H9 (cell line): ENCODE results near the gene DPYD. TPM values are rescaled to one million over a fixed set of nuclear protein-coding genes. Genes with fewer than 3 reads are reported as not detected.

ENCODE experiments used
- DNase-seq: peaks from one replicate; pipeline ENCODE4 v3.0.0-alpha.2; 2017
- H2AFZ ChIP-seq: one replicate; pipeline ENCODE4 v1.6.1; 2013; ENCODE audit warnings: mild to moderate bottlenecking, low read length, control low read depth, moderate library complexity
- H2AK5ac ChIP-seq: 2 replicates; pipeline ENCODE4 v1.6.1; 2013; ENCODE audit warnings: low read length, control low read depth, mixed read lengths; ENCODE audit not compliant: insufficient read length
- H2BK120ac ChIP-seq: one replicate; pipeline ENCODE4 v1.6.1; 2013; ENCODE audit warnings: low read depth, mild to moderate bottlenecking, low read length, control low read depth, inconsistent platforms; ENCODE audit not compliant: poor library complexity, severe bottlenecking
- H2BK12ac ChIP-seq: 2 replicates; pipeline ENCODE4 v1.6.1; 2013; ENCODE audit warnings: low read length, control low read depth, mixed read lengths, low read depth; ENCODE audit not compliant: insufficient read length
- H2BK15ac ChIP-seq: 2 replicates; pipeline ENCODE4 v1.6.1; 2013; ENCODE audit warnings: low read depth, low read length, control low read depth
- H2BK20ac ChIP-seq: one replicate; pipeline ENCODE4 v1.6.1; 2013; ENCODE audit warnings: low read depth, mild to moderate bottlenecking, low read length, control low read depth, inconsistent platforms; ENCODE audit not compliant: poor library complexity, severe bottlenecking
- H2BK5ac ChIP-seq: 2 replicates; pipeline ENCODE4 v1.6.1; 2013; ENCODE audit warnings: low read length, control low read depth, mixed read lengths; ENCODE audit not compliant: insufficient read length
- H3K14ac ChIP-seq: 2 replicates; pipeline ENCODE4 v1.6.1; 2013; ENCODE audit warnings: low read length, control low read depth; ENCODE audit not compliant: insufficient read depth
- H3K18ac ChIP-seq: 2 replicates; pipeline ENCODE4 v1.6.1; 2013; ENCODE audit warnings: low read depth, mild to moderate bottlenecking, mixed read lengths, low read length, control low read depth; ENCODE audit not compliant: insufficient read length
- H3K23ac ChIP-seq: 2 replicates; pipeline ENCODE4 v1.6.1; 2013; ENCODE audit warnings: low read length, control low read depth, mixed read lengths, low read depth; ENCODE audit not compliant: insufficient read length
- H3K23me2 ChIP-seq: 2 replicates; pipeline ENCODE4 v1.6.1; 2013; ENCODE audit warnings: low read depth, mild to moderate bottlenecking, mixed read lengths, low read length, control low read depth; ENCODE audit not compliant: insufficient read length, poor library complexity, severe bottlenecking
- H3K27ac ChIP-seq: 2 replicates; pipeline ENCODE4 v1.5.1; 2013; ENCODE audit warnings: low read length, control low read depth, mixed read lengths, low read depth; ENCODE audit not compliant: insufficient read length
- H3K27me3 ChIP-seq: 2 replicates; pipeline ENCODE4 v1.6.1; 2013; ENCODE audit warnings: low read length, control low read depth, inconsistent platforms; ENCODE audit not compliant: insufficient read depth
- H3K4ac ChIP-seq: 2 replicates; pipeline ENCODE4 v1.6.1; 2013; ENCODE audit warnings: low read depth, mild to moderate bottlenecking, control low read depth, inconsistent platforms, low read length, moderate library complexity
- H3K4me1 ChIP-seq: 2 replicates; pipeline ENCODE4 v1.6.1; 2013; ENCODE audit warnings: low read length, control low read depth, inconsistent platforms; ENCODE audit not compliant: insufficient read depth
- H3K4me2 ChIP-seq: 2 replicates; pipeline ENCODE4 v1.6.1; 2013; ENCODE audit warnings: low read length, control low read depth, mixed read lengths; ENCODE audit not compliant: insufficient read length, insufficient read depth
- H3K56ac ChIP-seq: 2 replicates; pipeline ENCODE4 v1.6.1; 2013; ENCODE audit warnings: low read depth, mild to moderate bottlenecking, mixed read lengths, low read length, control low read depth; ENCODE audit not compliant: insufficient read length
- H3K79me1 ChIP-seq: 2 replicates; pipeline ENCODE4 v1.6.1; 2013; ENCODE audit warnings: low read depth, mild to moderate bottlenecking, moderate library complexity, low read length, control low read depth, inconsistent platforms; ENCODE audit not compliant: insufficient read depth, poor library complexity, severe bottlenecking
- H3K79me2 ChIP-seq: 2 replicates; pipeline ENCODE4 v1.6.1; 2013; ENCODE audit warnings: low read length, control low read depth, inconsistent platforms; ENCODE audit not compliant: insufficient read depth
- H3K9ac ChIP-seq: 2 replicates; pipeline ENCODE4 v1.6.1; 2013; ENCODE audit warnings: low read length, control low read depth, mixed read lengths; ENCODE audit not compliant: insufficient read length; ENCODE audit errors: extremely low read depth
- H3K9me3 ChIP-seq: one replicate; pipeline ENCODE4 v1.6.1; 2013; ENCODE audit warnings: low read depth, low read length, inconsistent platforms; ENCODE audit not compliant: control insufficient read depth
- H3T11ph ChIP-seq: one replicate; pipeline ENCODE4 v1.6.1; 2013; ENCODE audit warnings: mild to moderate bottlenecking, low read length, control low read depth, inconsistent platforms
- H4K20me1 ChIP-seq: one replicate; pipeline ENCODE4 v1.6.1; 2013; ENCODE audit not compliant: control insufficient read depth, insufficient read length, insufficient read depth
- H4K5ac ChIP-seq: 2 replicates; pipeline ENCODE4 v1.6.1; 2013; ENCODE audit warnings: low read depth, mild to moderate bottlenecking, mixed read lengths, low read length, control low read depth; ENCODE audit not compliant: insufficient read length
- H4K8ac ChIP-seq: replicated peaks from 2 replicates; pipeline ENCODE4 v1.6.1; 2013; ENCODE audit warnings: low read length, control low read depth, mixed read lengths, low read depth; ENCODE audit not compliant: insufficient read length
- H4K91ac ChIP-seq: 2 replicates; pipeline ENCODE4 v1.6.1; 2013; ENCODE audit warnings: low read depth, mild to moderate bottlenecking, moderate library complexity, mixed read lengths, low read length, control low read depth; ENCODE audit not compliant: insufficient read length
- H3K27ac Mint-ChIP-seq, 3 experiments: 2 replicates in 2 of 3; 3 replicates in 1 of 3; pipeline ENCODE4 v1.8.0; 2020 to 2021; ENCODE audit warnings: mixed read lengths in 3 of 3, mild to moderate bottlenecking in 1 of 3, moderate library complexity in 1 of 3
- H3K27me3 Mint-ChIP-seq: 2 replicates; pipeline ENCODE4 v1.8.0; 2021; ENCODE audit warnings: low read depth, mild to moderate bottlenecking, moderate library complexity, mixed read lengths
- H3K36me3 Mint-ChIP-seq, 3 experiments: 2 replicates in 2 of 3; 3 replicates in 1 of 3; pipeline ENCODE4 v1.8.0; 2020 to 2021; ENCODE audit warnings: low read depth in 3 of 3, mixed read lengths in 3 of 3; ENCODE audit not compliant: insufficient read depth in 1 of 3
- H3K4me1 Mint-ChIP-seq, 2 experiments: 2 replicates each; pipeline ENCODE4 v1.8.0; 2020; ENCODE audit warnings: mixed read lengths in 2 of 2
- H3K4me3 Mint-ChIP-seq, 2 experiments: 2 replicates in 1 of 2; 3 replicates in 1 of 2; pipeline ENCODE4 v1.8.0; 2020 to 2021; ENCODE audit warnings: mild to moderate bottlenecking in 2 of 2, mixed read lengths in 2 of 2, moderate library complexity in 1 of 2
- H3K9me3 Mint-ChIP-seq, 2 experiments: 2 replicates in 1 of 2; 3 replicates in 1 of 2; pipeline ENCODE4 v1.8.0; 2020; ENCODE audit warnings: mild to moderate bottlenecking in 2 of 2, mixed read lengths in 2 of 2, moderate library complexity in 1 of 2
- WGBS: extraction: QIAGEN DNeasy Blood & Tissue Kit; methylation state at CpG from one replicate; pipeline ENCODE4 v1.1.7; 2013; ENCODE audit warnings: missing lambda C conversion rate, low lambda C conversion rate, mixed read lengths; ENCODE audit not compliant: insufficient read length; ENCODE audit errors: extremely low coverage; 5-methylcytosine and 5-hydroxymethylcytosine counted together
- total RNA-seq: library from RNA; stranded (reverse); gene quantifications from 2 replicates; pipeline ENCODE4 v1.2.1, GENCODE V29; 2021
- TF ChIP-seq, protein P1 (sequence below): fragments of 200-600 bp; sonication (generic); conservative IDR thresholded peaks from 3 replicates; pipeline ENCODE4 v1.8.0; 2021; ENCODE audit warnings: antibody characterized with exemption, mild to moderate bottlenecking

DPYD gene
- total RNA-seq, 1 experiment from 2014 or later = 0.37 TPM

- no peak overlapping the region for H3K27ac ChIP-seq
- H3K4me1 ChIP-seq = no peaks in the 10 kb centered on the region
- no peak overlapping the region; a peak in 1 of 7 replicates for H3K27ac Mint-ChIP-seq
- H3K27me3 Mint-ChIP-seq = no peaks in the 10 kb centered on the region
- no peak overlapping the region for H3T11ph ChIP-seq
- H4K20me1 ChIP-seq = no peaks in the 10 kb centered on the region
- no peak overlapping the region for H3K56ac ChIP-seq
- H2AK5ac ChIP-seq = no peak overlapping the region
- H3K4me3 Mint-ChIP-seq = no peak overlapping the region
- H2BK12ac ChIP-seq = no peak overlapping the region
- H4K5ac ChIP-seq = no peak overlapping the region
- TF ChIP-seq, protein P1, sequence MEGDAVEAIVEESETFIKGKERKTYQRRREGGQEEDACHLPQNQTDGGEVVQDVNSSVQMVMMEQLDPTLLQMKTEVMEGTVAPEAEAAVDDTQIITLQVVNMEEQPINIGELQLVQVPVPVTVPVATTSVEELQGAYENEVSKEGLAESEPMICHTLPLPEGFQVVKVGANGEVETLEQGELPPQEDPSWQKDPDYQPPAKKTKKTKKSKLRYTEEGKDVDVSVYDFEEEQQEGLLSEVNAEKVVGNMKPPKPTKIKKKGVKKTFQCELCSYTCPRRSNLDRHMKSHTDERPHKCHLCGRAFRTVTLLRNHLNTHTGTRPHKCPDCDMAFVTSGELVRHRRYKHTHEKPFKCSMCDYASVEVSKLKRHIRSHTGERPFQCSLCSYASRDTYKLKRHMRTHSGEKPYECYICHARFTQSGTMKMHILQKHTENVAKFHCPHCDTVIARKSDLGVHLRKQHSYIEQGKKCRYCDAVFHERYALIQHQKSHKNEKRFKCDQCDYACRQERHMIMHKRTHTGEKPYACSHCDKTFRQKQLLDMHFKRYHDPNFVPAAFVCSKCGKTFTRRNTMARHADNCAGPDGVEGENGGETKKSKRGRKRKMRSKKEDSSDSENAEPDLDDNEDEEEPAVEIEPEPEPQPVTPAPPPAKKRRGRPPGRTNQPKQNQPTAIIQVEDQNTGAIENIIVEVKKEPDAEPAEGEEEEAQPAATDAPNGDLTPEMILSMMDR = no peak
- H3K9me3 Mint-ChIP-seq = no peaks in the 10 kb centered on the region
- H3K23ac ChIP-seq = no peak overlapping the region
- no peak overlapping the region for H3K4me2 ChIP-seq
- H2BK120ac ChIP-seq = no peak overlapping the region
- no peak overlapping the region for H2AFZ ChIP-seq
- no peak overlapping the region for H4K91ac ChIP-seq
- no peak overlapping the region for H3K14ac ChIP-seq
- no peak for DNase-seq
- H3K4me1 Mint-ChIP-seq = peaks cover 0 to 10% of the 10 kb centered on the region in 2 experiments; a peak in 2 of 4 replicates
- no peak overlapping the region for H2BK20ac ChIP-seq
- no peaks in the 10 kb centered on the region for H3K23me2 ChIP-seq
- no peak overlapping the region for H2BK5ac ChIP-seq
- H3K36me3 Mint-ChIP-seq = no peaks in the 10 kb centered on the region
- WGBS = no CpG with 5 or more reads among the region's 5 CpGs
- H3K79me1 ChIP-seq = no peaks in the 10 kb centered on the region
- no peaks in the 10 kb centered on the region for H3K27me3 ChIP-seq
- H3K9ac ChIP-seq = no peak overlapping the region
- no peak overlapping the region for H3K18ac ChIP-seq
- no peak overlapping the region for H4K8ac ChIP-seq
- no peaks in the 10 kb centered on the region for H3K79me2 ChIP-seq
- no peak overlapping the region for H2BK15ac ChIP-seq
- no peak overlapping the region for H3K4ac ChIP-seq
- no peaks in the 10 kb centered on the region for H3K9me3 ChIP-seq
Measured at GRCh38 chr1:97500760-97501159, 420.1 kb downstream of the DPYD start.
